HL-60 (cell line): ENCODE results near the gene CASKIN2.
A peak's percentile ranks its signal among the peaks of the same experiment; 100 is the strongest.

Source experiments
- DNase-seq, 2 experiments: peaks; one replicate each; pipeline ENCODE4 v3.0.0-alpha.2; 2010 to 2020; ENCODE audit warnings: low read depth in 1 of 2, low spot score in 1 of 2
- H3K27ac ChIP-seq: fragments of 250-450 bp; sonication (Bioruptor Pico); replicated peaks from 2 replicates; pipeline ENCODE4 v1.5.1; 2020; ENCODE audit warnings: mild to moderate bottlenecking, moderate library complexity
- H3K27me3 ChIP-seq: fragments of 250-450 bp; sonication (Bioruptor Pico); 2 replicates; pipeline ENCODE4 v1.5.1; 2021; ENCODE audit warnings: mild to moderate bottlenecking, moderate library complexity; ENCODE audit not compliant: insufficient read depth, poor library complexity, severe bottlenecking
- H3K4me3 ChIP-seq: replicated peaks from 2 replicates; pipeline ENCODE4 v1.5.1; 2011; ENCODE audit warnings: mild to moderate bottlenecking, control low read depth, low read length; ENCODE audit not compliant: insufficient read depth
- CTCF ChIP-seq: IDR thresholded peaks from one replicate; pipeline ENCODE4 v1.5.1; 2011; ENCODE audit warnings: low read length, control low read depth, inconsistent platforms; ENCODE audit not compliant: insufficient read depth
- GABPA ChIP-seq: IDR thresholded peaks from 2 replicates; pipeline ENCODE4 v1.6.1; 2012; ENCODE audit warnings: low read depth
- POLR2AphosphoS5 ChIP-seq: IDR thresholded peaks from 2 replicates; pipeline ENCODE4 v1.6.1; 2012; ENCODE audit warnings: low read depth
- SPI1 ChIP-seq: IDR thresholded peaks from 2 replicates; pipeline ENCODE4 v1.6.1; 2012; ENCODE audit warnings: low read depth, mild to moderate bottlenecking, borderline replicate concordance
- TF ChIP-seq, protein P1 (sequence below): IDR thresholded peaks from 2 replicates; pipeline ENCODE4 v1.6.1; 2012; ENCODE audit warnings: low read depth; ENCODE audit not compliant: insufficient replicate concordance

The CASKIN2 gene

GRCh38 chr17:75544250-75544649 lies 28.9 kb upstream of the CASKIN2 start:
- TF ChIP-seq GABPA: no peak
- TF ChIP-seq SPI1: peak; percentile 72; the same call in 1 of the 2 replicates
- no peak overlapping the region for H3K27ac ChIP-seq
- no peak for DNase-seq

GRCh38 chr17:75542728-75543336 lies 27.5 kb upstream of the CASKIN2 start:
- no peak for DNase-seq
- TF ChIP-seq, protein P1, sequence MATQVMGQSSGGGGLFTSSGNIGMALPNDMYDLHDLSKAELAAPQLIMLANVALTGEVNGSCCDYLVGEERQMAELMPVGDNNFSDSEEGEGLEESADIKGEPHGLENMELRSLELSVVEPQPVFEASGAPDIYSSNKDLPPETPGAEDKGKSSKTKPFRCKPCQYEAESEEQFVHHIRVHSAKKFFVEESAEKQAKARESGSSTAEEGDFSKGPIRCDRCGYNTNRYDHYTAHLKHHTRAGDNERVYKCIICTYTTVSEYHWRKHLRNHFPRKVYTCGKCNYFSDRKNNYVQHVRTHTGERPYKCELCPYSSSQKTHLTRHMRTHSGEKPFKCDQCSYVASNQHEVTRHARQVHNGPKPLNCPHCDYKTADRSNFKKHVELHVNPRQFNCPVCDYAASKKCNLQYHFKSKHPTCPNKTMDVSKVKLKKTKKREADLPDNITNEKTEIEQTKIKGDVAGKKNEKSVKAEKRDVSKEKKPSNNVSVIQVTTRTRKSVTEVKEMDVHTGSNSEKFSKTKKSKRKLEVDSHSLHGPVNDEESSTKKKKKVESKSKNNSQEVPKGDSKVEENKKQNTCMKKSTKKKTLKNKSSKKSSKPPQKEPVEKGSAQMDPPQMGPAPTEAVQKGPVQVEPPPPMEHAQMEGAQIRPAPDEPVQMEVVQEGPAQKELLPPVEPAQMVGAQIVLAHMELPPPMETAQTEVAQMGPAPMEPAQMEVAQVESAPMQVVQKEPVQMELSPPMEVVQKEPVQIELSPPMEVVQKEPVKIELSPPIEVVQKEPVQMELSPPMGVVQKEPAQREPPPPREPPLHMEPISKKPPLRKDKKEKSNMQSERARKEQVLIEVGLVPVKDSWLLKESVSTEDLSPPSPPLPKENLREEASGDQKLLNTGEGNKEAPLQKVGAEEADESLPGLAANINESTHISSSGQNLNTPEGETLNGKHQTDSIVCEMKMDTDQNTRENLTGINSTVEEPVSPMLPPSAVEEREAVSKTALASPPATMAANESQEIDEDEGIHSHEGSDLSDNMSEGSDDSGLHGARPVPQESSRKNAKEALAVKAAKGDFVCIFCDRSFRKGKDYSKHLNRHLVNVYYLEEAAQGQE: no peak
- TF ChIP-seq SPI1 (no peak), GABPA (no peak), CTCF (no peak), POLR2AphosphoS5 (no peak)
- H3K4me3 ChIP-seq: no peak overlapping the region
- H3K27me3 ChIP-seq: no peaks in the 10 kb centered on the region
- no peak overlapping the region for H3K27ac ChIP-seq

More at GRCh38 chr17:75544250-75544649, 28.9 kb upstream of the CASKIN2 start:
- no peaks in the 10 kb centered on the region for H3K27me3 ChIP-seq
- H3K4me3 ChIP-seq: no peak overlapping the region

DNA sequence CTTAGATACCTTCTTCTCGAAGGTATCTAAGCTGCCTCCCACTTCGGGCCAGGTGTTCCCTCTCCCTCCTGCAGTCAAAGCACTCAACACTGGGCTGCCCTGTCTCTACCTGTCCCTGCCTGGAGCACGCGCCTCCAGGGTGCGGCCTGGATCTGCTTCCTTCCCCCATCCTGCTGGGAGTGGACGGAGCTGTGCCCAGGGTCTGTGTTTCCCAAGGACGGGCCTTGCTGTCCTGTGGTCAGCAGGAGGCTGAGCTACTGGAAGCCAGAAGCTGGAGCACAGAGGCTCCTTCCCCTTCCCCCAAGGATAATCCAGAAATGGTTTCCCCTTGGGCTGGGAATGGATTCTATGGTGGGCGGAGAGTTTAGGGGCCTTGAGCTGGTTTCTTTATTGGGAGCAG lies 26.9 kb upstream of the CASKIN2 start:
- TF ChIP-seq CTCF (no peak), POLR2AphosphoS5 (no peak), SPI1 (no peak), GABPA (no peak)
- TF ChIP-seq, protein P1: no peak
- Histone ChIP-seq H3K27me3 (no peaks in the 10 kb centered on the region), H3K4me3 (no peak overlapping the region), H3K27ac (no peak overlapping the region)
- DNase-seq: no peak

- H3K27ac ChIP-seq: no peak overlapping the region
- no peaks in the 10 kb centered on the region for H3K27me3 ChIP-seq
- TF ChIP-seq CTCF (no peak), POLR2AphosphoS5 (no peak), SPI1 (no peak), GABPA (no peak)
- TF ChIP-seq, protein P1: no peak
- DNase-seq: no peak
- no peak overlapping the region for H3K4me3 ChIP-seq
These were observed 25.7 kb upstream of the CASKIN2 start for GRCh38 chr17:75540923-75541503.
